ENCODE results near the gene ADCY1. TPM values are rescaled to one million over a fixed set of nuclear protein-coding genes. Genes with fewer than 3 reads are reported as not detected.

ADCY1 gene
- total and polyA plus RNA-seq, 8 donors = 0.33 to 1.8 (median 1.3) TPM

GRCh38 chr7:45601816-45602540, 27.8 kb downstream of the ADCY1 start:
- H3K9me3 ChIP-seq = peaks cover 0 to 11% (median 3%) of the 10 kb centered on the region in 4 donors
- 80 to 94% (median 90%) methylated on average over 5 to 6 of the region's 6 CpGs for WGBS, 5 donors
- DNase-seq = peak in 1 of 2 donors; percentile 7
- H3K27me3 ChIP-seq = no peaks in the 10 kb centered on the region
- no peak overlapping the region for H3K4me3 ChIP-seq
- H3K27ac ChIP-seq = no peak overlapping the region
- TF ChIP-seq, protein P1, sequence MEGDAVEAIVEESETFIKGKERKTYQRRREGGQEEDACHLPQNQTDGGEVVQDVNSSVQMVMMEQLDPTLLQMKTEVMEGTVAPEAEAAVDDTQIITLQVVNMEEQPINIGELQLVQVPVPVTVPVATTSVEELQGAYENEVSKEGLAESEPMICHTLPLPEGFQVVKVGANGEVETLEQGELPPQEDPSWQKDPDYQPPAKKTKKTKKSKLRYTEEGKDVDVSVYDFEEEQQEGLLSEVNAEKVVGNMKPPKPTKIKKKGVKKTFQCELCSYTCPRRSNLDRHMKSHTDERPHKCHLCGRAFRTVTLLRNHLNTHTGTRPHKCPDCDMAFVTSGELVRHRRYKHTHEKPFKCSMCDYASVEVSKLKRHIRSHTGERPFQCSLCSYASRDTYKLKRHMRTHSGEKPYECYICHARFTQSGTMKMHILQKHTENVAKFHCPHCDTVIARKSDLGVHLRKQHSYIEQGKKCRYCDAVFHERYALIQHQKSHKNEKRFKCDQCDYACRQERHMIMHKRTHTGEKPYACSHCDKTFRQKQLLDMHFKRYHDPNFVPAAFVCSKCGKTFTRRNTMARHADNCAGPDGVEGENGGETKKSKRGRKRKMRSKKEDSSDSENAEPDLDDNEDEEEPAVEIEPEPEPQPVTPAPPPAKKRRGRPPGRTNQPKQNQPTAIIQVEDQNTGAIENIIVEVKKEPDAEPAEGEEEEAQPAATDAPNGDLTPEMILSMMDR (IDR thresholded peaks at IDR 0.05) = no peak
- TF ChIP-seq POLR2AphosphoS5 (IDR thresholded peaks at IDR 0.05) (no peak), EP300 (IDR thresholded peaks at IDR 0.05) (no peak), POLR2A (IDR thresholded peaks at IDR 0.05) (no peak)
- no peaks in the 10 kb centered on the region for H3K36me3 ChIP-seq
- intact Hi-C loops (cut with DNase I; ENCODE audit: low total_unique reads) = no loop called here
- no peaks in the 10 kb centered on the region for H3K4me1 ChIP-seq

- Histone ChIP-seq H3K27me3 (no peaks in the 10 kb centered on the region), H3K36me3 (no peaks in the 10 kb centered on the region), H3K27ac (no peak overlapping the region), H3K4me1 (no peaks in the 10 kb centered on the region), H3K4me3 (no peak overlapping the region), H3K9me3 (peaks cover 0 to 11% (median 3%) of the 10 kb centered on the region in 4 donors)
- TF ChIP-seq, protein P1 (IDR thresholded peaks at IDR 0.05) = no peak
- TF ChIP-seq POLR2AphosphoS5 (IDR thresholded peaks at IDR 0.05) (no peak), EP300 (IDR thresholded peaks at IDR 0.05) (no peak), POLR2A (IDR thresholded peaks at IDR 0.05) (no peak)
- peak in 1 of 2 donors; percentile 16 for DNase-seq
- intact Hi-C loops (cut with DNase I; ENCODE audit: low total_unique reads) = no loop called here
- WGBS, 5 donors = 93 to 100% (median 95%) methylated on average over 1 of the region's 1 CpG
Observed at GRCh38 chr7:45606050-45606449, 31.9 kb downstream of the ADCY1 start.

GRCh38 chr7:45606931-45607330, 32.8 kb downstream of the ADCY1 start:
- Histone ChIP-seq H3K9me3 (peaks cover 0 to 12% (median 4%) of the 10 kb centered on the region in 4 donors), H3K4me1 (no peaks in the 10 kb centered on the region), H3K36me3 (no peaks in the 10 kb centered on the region), H3K4me3 (no peak overlapping the region), H3K27me3 (no peaks in the 10 kb centered on the region), H3K27ac (no peak overlapping the region)
- intact Hi-C loops (cut with DNase I; ENCODE audit: low total_unique reads) = no loop called here
- no peak for DNase-seq
- TF ChIP-seq POLR2A (IDR thresholded peaks at IDR 0.05) (no peak), EP300 (IDR thresholded peaks at IDR 0.05) (no peak), POLR2AphosphoS5 (IDR thresholded peaks at IDR 0.05) (no peak)
- 71 to 85% (median 78%) methylated on average over 7 of the region's 7 CpGs for WGBS, 5 donors

GRCh38 chr7:45609180-45609579, 35.0 kb downstream of the ADCY1 start:
- Histone ChIP-seq H3K36me3 (no peaks in the 10 kb centered on the region), H3K9me3 (peaks cover 0 to 31% (median 17%) of the 10 kb centered on the region in 4 donors), H3K27me3 (no peaks in the 10 kb centered on the region), H3K4me1 (no peaks in the 10 kb centered on the region), H3K27ac (no peak overlapping the region), H3K4me3 (no peak overlapping the region)
- intact Hi-C loops (cut with DNase I; ENCODE audit: low total_unique reads) = no loop called here
- TF ChIP-seq, protein P1 (IDR thresholded peaks at IDR 0.05) = no peak
- TF ChIP-seq EP300 (IDR thresholded peaks at IDR 0.05) (no peak), POLR2A (IDR thresholded peaks at IDR 0.05) (no peak), POLR2AphosphoS5 (IDR thresholded peaks at IDR 0.05) (no peak)
- peak in 1 of 2 donors; percentile 19 for DNase-seq
- 92 to 95% (median 94%) methylated on average over 16 of the region's 16 CpGs for WGBS, 5 donors

DNA sequence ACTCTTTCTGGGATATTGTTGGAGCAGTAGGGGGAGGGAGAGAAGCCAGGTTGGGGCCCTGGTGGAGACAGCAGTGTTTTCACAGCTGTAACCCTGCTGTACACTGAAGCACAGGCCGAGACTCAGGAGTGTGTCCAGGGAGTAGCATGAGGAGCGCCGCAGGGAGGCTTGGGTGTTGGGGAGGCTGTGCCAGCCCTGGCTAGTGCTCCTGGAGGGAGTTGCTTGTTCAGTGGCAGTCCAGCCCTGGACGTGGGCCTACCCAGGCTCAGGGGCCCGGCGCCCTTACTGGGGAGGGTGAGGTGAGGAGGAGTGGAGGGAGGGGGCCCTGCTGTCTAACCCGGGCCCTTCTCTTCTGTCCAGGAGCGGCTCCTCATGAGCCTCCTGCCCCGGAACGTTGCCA, 35.9 kb downstream of the ADCY1 start:
- intact Hi-C loops (cut with DNase I; ENCODE audit: low total_unique reads) = no loop called here
- Histone ChIP-seq H3K9me3 (peaks cover 0 to 26% (median 18%) of the 10 kb centered on the region in 4 donors), H3K4me3 (no peak overlapping the region), H3K27me3 (no peaks in the 10 kb centered on the region), H3K4me1 (no peaks in the 10 kb centered on the region), H3K27ac (no peak overlapping the region), H3K36me3 (no peaks in the 10 kb centered on the region)
- WGBS, 5 donors = 87 to 99% (median 96%) methylated on average over 9 to 10 of the region's 10 CpGs
- no peak for DNase-seq
- TF ChIP-seq POLR2AphosphoS5 (IDR thresholded peaks at IDR 0.05) (no peak), POLR2A (IDR thresholded peaks at IDR 0.05) (no peak), EP300 (IDR thresholded peaks at IDR 0.05) (no peak)
- TF ChIP-seq, protein P1 (IDR thresholded peaks at IDR 0.05) = no peak

Data from stomach (tissue), 9 donors.